Gastroesophageal sphincter (tissue), 3 donors: Measurements from ENCODE around the gene UBIAD1.

Experiments
- CTCF ChIP-seq, 4 experiments: fragments of 200-600 bp in 2 of 4; fragments of 450-650 bp in 2 of 4; sonication (generic) in 1 of 4; IDR thresholded peaks; one replicate each; pipeline ENCODE4 v1.5.1; 2017 to 2019; ENCODE audit warnings: antibody characterized with exemption in 4 of 4, mild to moderate bottlenecking in 2 of 4, moderate library complexity in 2 of 4
- EP300 ChIP-seq: sonication (generic); formaldehyde crosslinking; IDR thresholded peaks from one replicate; pipeline ENCODE4 v1.6.1; 2017; ENCODE audit warnings: antibody characterized with exemption, mild to moderate bottlenecking
- POLR2A ChIP-seq, 2 donors: fragments of 450-650 bp; IDR thresholded peaks; one replicate each; pipeline ENCODE4 v1.6.1; 2017; ENCODE audit warnings: antibody characterized with exemption in 2 of 2, mild to moderate bottlenecking in 2 of 2, moderate library complexity in 1 of 2
- POLR2AphosphoS5 ChIP-seq: sonication (generic); formaldehyde crosslinking; IDR thresholded peaks from one replicate; pipeline ENCODE4 v1.6.1; 2017; ENCODE audit warnings: antibody characterized with exemption

DNA sequence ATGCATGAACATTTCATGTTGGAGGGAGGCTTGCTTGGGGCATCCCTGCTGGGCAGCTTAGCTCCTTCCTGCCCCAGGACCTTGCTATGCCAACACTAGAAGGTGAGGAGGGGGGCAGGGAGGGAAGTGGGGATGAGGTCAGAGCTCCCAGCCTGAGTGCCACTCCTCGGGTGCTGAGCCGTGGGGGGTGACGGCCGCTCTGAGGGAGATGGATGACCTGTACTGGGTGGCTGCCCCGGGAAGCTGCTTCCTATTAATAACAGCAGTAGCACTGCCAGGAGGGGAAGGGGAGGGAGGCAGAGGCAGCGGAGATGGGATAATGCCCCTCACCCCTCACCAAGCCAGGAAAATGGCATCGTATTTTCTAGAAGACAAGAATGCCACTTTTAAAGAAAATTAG is 60.6 kb downstream of the UBIAD1 start:
- TF ChIP-seq CTCF (IDR thresholded peaks at IDR 0.05) (no peak), POLR2A (IDR thresholded peaks at IDR 0.05) (no peak), POLR2AphosphoS5 (no peak), EP300 (no peak)
